Measurements from ENCODE around the gene PSMC6. TPM values are rescaled to one million over a fixed set of nuclear protein-coding genes. Genes with fewer than 3 reads are reported as not detected.
A peak's percentile ranks its signal among the peaks of the same experiment; 100 is the strongest.

Gene PSMC6
- total RNA-seq, 3 donors from 2014 or later (not counting 1 experiment from before 2014, with no cell fraction given): 148 to 160 (median 159) TPM

GRCh38 chr14:52729585-52729924, 22.6 kb downstream of the PSMC6 start:
- TF ChIP-seq CTCF (IDR thresholded peaks at IDR 0.05): no peak
- H3K27ac ChIP-seq (ENCODE audit: low read length): peak overlapping the region; percentile 54
- peaks cover 24 to 25% of the 10 kb centered on the region in 2 donors for H3K4me1 Mint-ChIP-seq
- peaks cover 12% of the 10 kb centered on the region for H3K4me1 ChIP-seq (ENCODE audit: control insufficient read depth, insufficient read depth, low read length)
- ATAC-seq (no peak), DNase-seq (no peak)
- H3K27me3 Mint-ChIP-seq (ENCODE audit: low read depth in 2 of 2): no peaks in the 10 kb centered on the region
- peaks cover 27% of the 10 kb centered on the region for H3K36me3 ChIP-seq (ENCODE audit: control insufficient read depth, insufficient read depth, low read length)
- WGBS (ENCODE audit: insufficient coverage): 0% methylated on average over 7 of the region's 8 CpGs
- H3K36me3 Mint-ChIP-seq: peaks cover 5% of the 10 kb centered on the region
- H3K9me3 ChIP-seq (ENCODE audit: control insufficient read depth, insufficient read depth, low read length): no peaks in the 10 kb centered on the region
- peak overlapping the region; percentile 41 for H3K4me3 ChIP-seq (ENCODE audit: low read length)
- intact Hi-C loops (cut with micrococcal nuclease): no loop called here
- H3K27me3 ChIP-seq (ENCODE audit: control insufficient read depth, insufficient read depth, low read length): no peaks in the 10 kb centered on the region
- H3K4me3 Mint-ChIP-seq: peak overlapping the region; percentile 93
- no peaks in the 10 kb centered on the region for H3K9me3 Mint-ChIP-seq
- peak overlapping the region; percentile 83 to 93 for H3K27ac Mint-ChIP-seq

- peak; percentile 96 to 100 (median 96) for ATAC-seq
- H3K36me3 Mint-ChIP-seq: peaks cover 5% of the 10 kb centered on the region
- Histone ChIP-seq H3K4me1 (ENCODE audit: control insufficient read depth, insufficient read depth, low read length) (peaks cover 12% of the 10 kb centered on the region), H3K36me3 (ENCODE audit: control insufficient read depth, insufficient read depth, low read length) (peaks cover 22% of the 10 kb centered on the region), H3K27ac (ENCODE audit: low read length) (peak within 1 kb of the TSS; percentile 67), H3K27me3 (ENCODE audit: control insufficient read depth, insufficient read depth, low read length) (no peaks in the 10 kb centered on the region), H3K9me3 (ENCODE audit: control insufficient read depth, insufficient read depth, low read length) (no peaks in the 10 kb centered on the region), H3K4me3 (ENCODE audit: low read length) (peak within 1 kb of the TSS; percentile 98)
- H3K27me3 Mint-ChIP-seq (ENCODE audit: low read depth in 2 of 2): no peaks in the 10 kb centered on the region
- WGBS (ENCODE audit: insufficient coverage): under 1% methylated on average over 72 of the region's 72 CpGs
- H3K9me3 Mint-ChIP-seq: no peaks in the 10 kb centered on the region
- peaks cover 27 to 28% of the 10 kb centered on the region in 2 donors for H3K4me1 Mint-ChIP-seq
- intact Hi-C loops (cut with micrococcal nuclease): loop anchor here (1.0 to 10.0 kb wide), 3 partner anchors 12 to 65 kb away; partner anchors contain the start of genes GNPNAT1 and PSMC6
- DNase-seq: peak; percentile 96 to 99
- H3K4me3 Mint-ChIP-seq: peak within 1 kb of the TSS; percentile 93
- no peak for TF ChIP-seq CTCF (IDR thresholded peaks at IDR 0.05)
- H3K27ac Mint-ChIP-seq: peak within 1 kb of the TSS; percentile 83 to 93
Measured at GRCh38 chr14:52729925-52730708, 23.1 kb downstream of the PSMC6 start, which contains the start of gene STYX. STYX (plus strand) TSS chr14:52730166; CDS start chr14:52730475, 309 bp downstream.

- Mint-ChIP-seq H3K4me1 (peaks cover 33% of the 10 kb centered on the region in 2 donors), H3K27me3 (ENCODE audit: low read depth in 2 of 2) (no peaks in the 10 kb centered on the region), H3K27ac (peak overlapping the region; percentile 83 to 93), H3K4me3 (peak overlapping the region; percentile 93), H3K36me3 (peaks cover 5% of the 10 kb centered on the region), H3K9me3 (no peaks in the 10 kb centered on the region)
- 5% methylated on average over 11 of the region's 11 CpGs for WGBS (ENCODE audit: insufficient coverage)
- no peak for ATAC-seq
- peaks cover 12% of the 10 kb centered on the region for H3K4me1 ChIP-seq (ENCODE audit: control insufficient read depth, insufficient read depth, low read length)
- H3K27ac ChIP-seq (ENCODE audit: low read length): peak overlapping the region; percentile 67
- peaks cover 19% of the 10 kb centered on the region for H3K36me3 ChIP-seq (ENCODE audit: control insufficient read depth, insufficient read depth, low read length)
- H3K27me3 ChIP-seq (ENCODE audit: control insufficient read depth, insufficient read depth, low read length): no peaks in the 10 kb centered on the region
- no peak for TF ChIP-seq CTCF (IDR thresholded peaks at IDR 0.05)
- peak overlapping the region; percentile 98 for H3K4me3 ChIP-seq (ENCODE audit: low read length)
- no peak for DNase-seq
- H3K9me3 ChIP-seq (ENCODE audit: control insufficient read depth, insufficient read depth, low read length): no peaks in the 10 kb centered on the region
- intact Hi-C loops (cut with micrococcal nuclease): loop anchor here (1.0 to 10.0 kb wide), 3 partner anchors 12 to 64 kb away; partner anchors contain the start of genes GNPNAT1 and PSMC6
Measured at GRCh38 chr14:52730709-52731111, 23.7 kb downstream of the PSMC6 start.
